ENCODE measurements around the gene ZDHHC14.

- TF ChIP-seq EZH2 (optimal IDR thresholded peaks at IDR 0.05; ENCODE audit: low read depth, low read length) (no peak), EZH2phosphoT487 (IDR thresholded peaks at IDR 0.05; ENCODE audit: low read length) (no peak)
These were observed 61.3 kb downstream of the ZDHHC14 start for GRCh38 chr6:157442291-157442690.
